Measurements from ENCODE around the gene TNFRSF19. TPM values are rescaled to one million over a fixed set of nuclear protein-coding genes. Genes with fewer than 3 reads are reported as not detected.

TNFRSF19 gene
- total and polyA plus RNA-seq, 12 donors: 17.8 to 49.6 (median 30.6) TPM

DNA sequence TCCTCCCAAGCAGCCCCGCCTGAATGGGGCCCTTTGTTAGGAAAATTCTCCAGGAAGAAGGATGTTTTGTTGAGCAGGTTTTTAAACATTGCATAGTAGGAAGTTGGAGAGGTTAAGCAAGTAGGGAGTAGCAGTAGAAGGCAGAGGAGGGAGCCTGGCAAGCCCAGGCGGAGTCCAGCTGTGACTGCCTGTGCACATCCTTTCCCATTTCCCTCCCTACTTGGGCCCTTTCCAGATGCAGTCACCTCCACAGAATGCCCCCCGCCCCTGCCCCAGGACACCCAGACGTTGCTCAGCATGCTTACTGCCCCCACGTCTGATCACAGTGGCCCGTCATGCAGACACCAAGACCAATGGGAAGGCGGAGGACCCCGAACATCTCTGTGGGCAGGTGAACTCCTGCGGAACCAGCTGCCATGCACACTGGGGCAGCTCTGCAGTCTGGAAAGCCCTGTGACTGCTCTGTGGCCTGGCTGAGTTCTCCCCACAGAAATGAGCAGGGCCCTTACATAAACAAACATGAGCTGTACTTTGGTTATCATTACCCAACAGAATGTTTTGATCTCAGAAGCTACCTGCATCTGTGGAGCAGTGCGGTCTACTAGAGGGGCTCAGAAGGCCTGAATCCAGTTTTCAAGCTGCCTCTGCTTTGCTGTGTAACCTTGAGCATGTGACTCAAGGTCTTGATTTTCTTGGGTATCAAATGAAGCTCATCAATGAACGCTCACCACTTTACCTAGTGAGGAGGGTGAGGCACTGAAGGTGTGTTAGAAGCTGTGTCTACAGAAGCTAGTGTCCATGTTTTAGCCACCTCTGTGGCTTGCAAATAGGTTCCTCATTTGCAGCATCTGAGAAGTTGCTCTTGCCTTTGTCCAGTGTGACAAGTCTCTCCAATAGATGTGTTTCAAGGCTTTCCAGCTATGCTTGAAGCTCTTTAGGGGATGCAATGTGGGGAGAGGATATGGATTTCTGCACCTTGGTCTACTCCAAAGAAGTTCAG is 84.2 kb downstream of the TNFRSF19 start:
- peak; percentile 54 to 85 (median 78) for ATAC-seq

DNA sequence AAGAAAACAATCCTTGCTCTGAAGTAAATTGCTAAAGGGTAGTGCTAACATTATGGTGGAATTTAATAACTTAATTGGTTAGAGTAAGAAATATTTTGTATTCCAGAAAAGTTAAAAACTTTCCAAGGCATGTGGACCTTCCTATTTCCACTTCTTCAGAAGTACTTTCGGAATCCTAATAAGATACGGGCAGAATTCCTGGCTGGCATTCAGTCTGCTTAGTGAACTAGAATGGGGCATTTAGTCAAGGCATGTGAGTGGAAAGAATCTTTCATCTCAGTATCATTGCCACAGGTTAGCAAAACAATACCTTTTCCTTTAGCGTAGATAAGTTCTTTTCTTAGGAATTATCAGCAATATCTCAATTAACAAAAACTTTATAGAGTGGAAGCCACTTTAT is 85.1 kb downstream of the TNFRSF19 start:
- DNase-seq (no peak), ATAC-seq (no peak)
- no peak for TF ChIP-seq CTCF (IDR thresholded peaks at IDR 0.05)
- peak overlapping the region in 6 of 10 donors; percentile 52 to 73 (median 66) for H3K27ac ChIP-seq
- H3K4me3 ChIP-seq: no peak overlapping the region
- no peaks in the 10 kb centered on the region for H3K27me3 ChIP-seq
- H3K36me3 ChIP-seq: peaks cover 0 to 14% (median 0%) of the 10 kb centered on the region in 9 donors
- no peaks in the 10 kb centered on the region for H3K9me3 ChIP-seq
- WGBS, 2 donors: 64 to 65% methylated on average over 3 of the region's 3 CpGs
- intact Hi-C loops (cut with DNase I): loop anchor here in 1 of 10 donors (5.0 kb wide), 1 partner anchor 43 kb away; no protein-coding TSS in a partner anchor
- H3K4me1 ChIP-seq: peaks cover 0 to 85% (median 58%) of the 10 kb centered on the region in 9 donors

More for the DNA sequence above, 84.2 kb downstream of the TNFRSF19 start:
- H3K9me3 ChIP-seq: no peaks in the 10 kb centered on the region
- peak overlapping the region in 9 of 10 donors; percentile 17 to 73 (median 53) for H3K27ac ChIP-seq
- peaks cover 0 to 5% (median 0%) of the 10 kb centered on the region in 9 donors for H3K36me3 ChIP-seq
- DNase-seq: peak; percentile 34 to 64
- H3K4me1 ChIP-seq: peaks cover 0 to 80% (median 58%) of the 10 kb centered on the region in 9 donors
- 62% methylated on average over 11 of the region's 11 CpGs for WGBS, 2 donors
- no peaks in the 10 kb centered on the region for H3K27me3 ChIP-seq
- intact Hi-C loops (cut with DNase I): loop anchor here in 1 of 10 donors (5.0 kb wide), 1 partner anchor 42 kb away; no protein-coding TSS in a partner anchor
- TF ChIP-seq CTCF (IDR thresholded peaks at IDR 0.05): no peak
- H3K4me3 ChIP-seq: no peak overlapping the region

DNA sequence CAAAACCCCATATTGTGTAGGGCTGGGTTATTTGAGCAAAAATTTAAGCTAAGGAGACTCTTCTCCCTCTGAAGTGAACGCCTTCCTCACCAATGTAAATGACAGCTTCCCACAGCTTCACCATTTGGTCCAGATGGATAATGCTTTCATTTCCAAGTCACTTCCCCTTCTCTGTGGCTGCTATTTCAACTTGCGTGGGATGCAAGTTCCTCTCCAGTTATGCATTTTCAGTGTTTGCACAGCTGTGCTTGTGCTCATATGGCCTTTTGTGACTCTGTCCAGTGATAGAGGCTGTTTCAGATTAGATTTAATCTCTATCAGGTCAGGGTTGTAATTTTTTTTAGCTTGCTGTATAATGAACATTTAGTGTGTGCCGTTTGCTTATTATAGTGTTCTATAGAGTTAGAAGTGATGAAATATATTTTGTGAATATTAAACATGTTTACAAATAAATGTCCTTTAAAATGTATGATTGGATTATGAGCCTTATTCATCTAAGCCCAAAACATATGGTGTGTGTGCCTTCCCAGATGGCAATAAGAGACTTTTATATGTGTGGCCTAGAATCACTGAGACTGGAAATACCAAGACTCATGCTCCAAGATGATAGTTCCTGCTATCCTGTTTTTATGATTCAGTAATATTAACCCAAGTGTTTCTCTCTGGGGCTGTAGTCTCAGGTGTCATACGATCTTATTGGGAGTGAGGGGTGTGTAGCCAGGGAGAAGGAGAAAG is 86.6 kb downstream of the TNFRSF19 start:
- peaks cover 0 to 6% (median 0%) of the 10 kb centered on the region in 11 donors for H3K9me3 ChIP-seq
- TF ChIP-seq CTCF (IDR thresholded peaks at IDR 0.05): no peak
- no peak overlapping the region for H3K4me3 ChIP-seq
- peaks cover 0 to 76% (median 58%) of the 10 kb centered on the region in 9 donors for H3K4me1 ChIP-seq
- H3K36me3 ChIP-seq: peaks cover 0 to 29% (median 6%) of the 10 kb centered on the region in 9 donors
- no peaks in the 10 kb centered on the region for H3K27me3 ChIP-seq
- ATAC-seq (peak in 7 of 8 donors; percentile 65 to 87 (median 80)), DNase-seq (peak in 1 of 2 donors; percentile 77)
- WGBS, 2 donors: 43 to 51% methylated on average over 4 of the region's 4 CpGs
- intact Hi-C loops (cut with DNase I): loop anchor here in 1 of 10 donors (5.0 kb wide), 1 partner anchor 45 kb away; no protein-coding TSS in a partner anchor
- H3K27ac ChIP-seq: peak overlapping the region in 8 of 10 donors; percentile 34 to 73 (median 64)
